Activated CD8-positive, alpha-beta T cell treated with anti-CD3 and anti-CD28 coated beads for 36 hours (primary cell): Measurements from ENCODE around the gene CD48. TPM values are rescaled to one million over a fixed set of nuclear protein-coding genes. Genes with fewer than 3 reads are reported as not detected.

Experiments
- ATAC-seq: fragments of 200-7000 bp; cut with Tn5 transposase; one replicate; pipeline ENCODE4 v1.10.0; 2021; ENCODE audit warnings: mild to moderate bottlenecking, moderate library complexity
- CTCF ChIA-PET: fragments of 350-600 bp; sonication (Branson Sonifier 250); formaldehyde crosslinking; loops from one replicate; lab custom pipeline; 2021; ENCODE audit warnings: antibody characterized with exemption; lab: Charles Lee
- POLR2A ChIA-PET: fragments of 350-600 bp; sonication (Branson Sonifier 250); formaldehyde crosslinking; loops from one replicate; lab custom pipeline; 2021; ENCODE audit warnings: antibody characterized with exemption; lab: Charles Lee
- DNase-seq: peaks from one replicate; pipeline ENCODE4 v3.0.0-alpha.2; 2020
- H3K27ac Mint-ChIP-seq: one replicate; pipeline ENCODE4 v1.8.0; 2021; ENCODE audit warnings: mild to moderate bottlenecking, mixed read lengths
- H3K27me3 Mint-ChIP-seq: one replicate; pipeline ENCODE4 v1.8.0; 2021; ENCODE audit warnings: mixed read lengths
- H3K36me3 Mint-ChIP-seq: one replicate; pipeline ENCODE4 v1.8.0; 2021; ENCODE audit warnings: low read depth, mixed read lengths
- H3K4me1 Mint-ChIP-seq: one replicate; pipeline ENCODE4 v1.8.0; 2021; ENCODE audit warnings: low read depth, mixed read lengths
- H3K4me3 Mint-ChIP-seq: one replicate; pipeline ENCODE4 v1.8.0; 2021; ENCODE audit warnings: mild to moderate bottlenecking, moderate library complexity, mixed read lengths
- H3K9me3 Mint-ChIP-seq: one replicate; pipeline ENCODE4 v1.8.0; 2021; ENCODE audit warnings: mixed read lengths
- CTCF ChIP-seq: fragments of 200-600 bp; IDR thresholded peaks from one replicate; pipeline ENCODE4 v1.8.0; 2022; ENCODE audit warnings: antibody characterized with exemption, mild to moderate bottlenecking
- intact Hi-C: fragments of 100-400 bp; cut with micrococcal nuclease; formaldehyde crosslinking; loops from one replicate; pipeline ENCODE4 v1.10.0; 2022
- total RNA-seq, 2 experiments: library from RNA; stranded (reverse); gene quantifications; one replicate each; pipeline ENCODE4 v1.2.3, GENCODE V29; 2021

The CD48 gene
- total RNA-seq, 2 experiments from 2014 or later = 379 to 388 TPM

- peak overlapping the region; percentile 95 for H3K27ac Mint-ChIP-seq
- peaks cover 14% of the 10 kb centered on the region for H3K9me3 Mint-ChIP-seq
- ATAC-seq = peak; percentile 25
- peaks cover 75% of the 10 kb centered on the region for H3K4me1 Mint-ChIP-seq
- intact Hi-C loops = no loop called here
- H3K27me3 Mint-ChIP-seq = no peaks in the 10 kb centered on the region
- peaks cover 47% of the 10 kb centered on the region for H3K36me3 Mint-ChIP-seq
- DNase-seq = no peak
- POLR2A ChIA-PET = interaction anchor here (1.0 to 3.5 kb wide), 9 partner anchors 9 to 80 kb away, joined by 3 to 35 read pairs (median 4); partner anchors contain the start of genes CD48, LY9 and SLAMF7
- CTCF ChIA-PET = interaction anchor here (1.1 to 2.9 kb wide), 8 partner anchors 10 to 195 kb away, joined by 3 to 31 read pairs (median 7); no protein-coding TSS in a partner anchor
- peak overlapping the region; percentile 40 for H3K4me3 Mint-ChIP-seq
- no peak for TF ChIP-seq CTCF
These were observed 45.2 kb upstream of the CD48 start for GRCh38 chr1:160756849-160757201.

- Mint-ChIP-seq H3K27me3 (no peaks in the 10 kb centered on the region), H3K4me1 (peaks cover 73% of the 10 kb centered on the region), H3K36me3 (peaks cover 51% of the 10 kb centered on the region), H3K9me3 (peaks cover 14% of the 10 kb centered on the region), H3K4me3 (peak overlapping the region; percentile 40), H3K27ac (peak overlapping the region; percentile 95)
- no peak for TF ChIP-seq CTCF
- CTCF ChIA-PET = interaction anchor here (0.7 to 2.9 kb wide), 15 partner anchors 9 to 195 kb away, joined by 3 to 31 read pairs (median 4); no protein-coding TSS in a partner anchor
- POLR2A ChIA-PET = interaction anchor here (0.7 to 3.5 kb wide), 17 partner anchors 8 to 81 kb away, joined by 3 to 35 read pairs (median 4); partner anchors contain the start of genes CD48, LY9 and SLAMF7
- intact Hi-C loops = no loop called here
- DNase-seq (peak; percentile 70), ATAC-seq (peak; percentile 68)
These were observed 44.6 kb upstream of the CD48 start for GRCh38 chr1:160755911-160756848.

GRCh38 chr1:160755461-160755860, 43.8 kb upstream of the CD48 start:
- peaks cover 58% of the 10 kb centered on the region for H3K36me3 Mint-ChIP-seq
- intact Hi-C loops = no loop called here
- no peak for TF ChIP-seq CTCF
- peak overlapping the region; percentile 40 for H3K4me3 Mint-ChIP-seq
- peaks cover 75% of the 10 kb centered on the region for H3K4me1 Mint-ChIP-seq
- ATAC-seq = no peak
- peak overlapping the region; percentile 95 for H3K27ac Mint-ChIP-seq
- ChIA-PET POLR2A (interaction anchor here (0.6 to 3.5 kb wide), 14 partner anchors 8 to 117 kb away, joined by 3 to 35 read pairs (median 5); partner anchors contain the start of genes LY9 and SLAMF7), CTCF (interaction anchor here (0.7 to 2.9 kb wide), 14 partner anchors 9 to 196 kb away, joined by 3 to 31 read pairs (median 4); no protein-coding TSS in a partner anchor)
- H3K9me3 Mint-ChIP-seq = peaks cover 17% of the 10 kb centered on the region
- no peaks in the 10 kb centered on the region for H3K27me3 Mint-ChIP-seq
- DNase-seq = no peak

GRCh38 chr1:160753594-160753993, 42.0 kb upstream of the CD48 start:
- intact Hi-C loops = no loop called here
- Mint-ChIP-seq H3K4me3 (no peak overlapping the region), H3K9me3 (peaks cover 17% of the 10 kb centered on the region), H3K27ac (peak overlapping the region; percentile 92), H3K4me1 (peaks cover 83% of the 10 kb centered on the region), H3K36me3 (peaks cover 75% of the 10 kb centered on the region), H3K27me3 (no peaks in the 10 kb centered on the region)
- CTCF ChIA-PET = no interaction called here
- no peak for DNase-seq
- TF ChIP-seq CTCF = no peak
- ATAC-seq = no peak
- POLR2A ChIA-PET = interaction anchor here (1.2 to 2.9 kb wide), 2 partner anchors 12 to 40 kb away, joined by 3 to 17 read pairs; no protein-coding TSS in a partner anchor
